H9 (cell line): ENCODE data around the gene ADGRA1. TPM values are rescaled to one million over a fixed set of nuclear protein-coding genes. Genes with fewer than 3 reads are reported as not detected.
A peak's percentile ranks its signal among the peaks of the same experiment; 100 is the strongest.

Experiments
- DNase-seq: peaks from one replicate; pipeline ENCODE4 v3.0.0-alpha.2; 2017
- H2AFZ ChIP-seq: one replicate; pipeline ENCODE4 v1.6.1; 2013; ENCODE audit warnings: mild to moderate bottlenecking, low read length, control low read depth, moderate library complexity
- H2AK5ac ChIP-seq: 2 replicates; pipeline ENCODE4 v1.6.1; 2013; ENCODE audit warnings: low read length, control low read depth, mixed read lengths; ENCODE audit not compliant: insufficient read length
- H2BK120ac ChIP-seq: one replicate; pipeline ENCODE4 v1.6.1; 2013; ENCODE audit warnings: low read depth, mild to moderate bottlenecking, low read length, control low read depth, inconsistent platforms; ENCODE audit not compliant: poor library complexity, severe bottlenecking
- H2BK12ac ChIP-seq: 2 replicates; pipeline ENCODE4 v1.6.1; 2013; ENCODE audit warnings: low read length, control low read depth, mixed read lengths, low read depth; ENCODE audit not compliant: insufficient read length
- H2BK15ac ChIP-seq: 2 replicates; pipeline ENCODE4 v1.6.1; 2013; ENCODE audit warnings: low read depth, low read length, control low read depth
- H2BK20ac ChIP-seq: one replicate; pipeline ENCODE4 v1.6.1; 2013; ENCODE audit warnings: low read depth, mild to moderate bottlenecking, low read length, control low read depth, inconsistent platforms; ENCODE audit not compliant: poor library complexity, severe bottlenecking
- H2BK5ac ChIP-seq: 2 replicates; pipeline ENCODE4 v1.6.1; 2013; ENCODE audit warnings: low read length, control low read depth, mixed read lengths; ENCODE audit not compliant: insufficient read length
- H3K14ac ChIP-seq: 2 replicates; pipeline ENCODE4 v1.6.1; 2013; ENCODE audit warnings: low read length, control low read depth; ENCODE audit not compliant: insufficient read depth
- H3K18ac ChIP-seq: 2 replicates; pipeline ENCODE4 v1.6.1; 2013; ENCODE audit warnings: low read depth, mild to moderate bottlenecking, mixed read lengths, low read length, control low read depth; ENCODE audit not compliant: insufficient read length
- H3K23ac ChIP-seq: 2 replicates; pipeline ENCODE4 v1.6.1; 2013; ENCODE audit warnings: low read length, control low read depth, mixed read lengths, low read depth; ENCODE audit not compliant: insufficient read length
- H3K23me2 ChIP-seq: 2 replicates; pipeline ENCODE4 v1.6.1; 2013; ENCODE audit warnings: low read depth, mild to moderate bottlenecking, mixed read lengths, low read length, control low read depth; ENCODE audit not compliant: insufficient read length, poor library complexity, severe bottlenecking
- H3K27ac ChIP-seq: 2 replicates; pipeline ENCODE4 v1.5.1; 2013; ENCODE audit warnings: low read length, control low read depth, mixed read lengths, low read depth; ENCODE audit not compliant: insufficient read length
- H3K27me3 ChIP-seq: 2 replicates; pipeline ENCODE4 v1.6.1; 2013; ENCODE audit warnings: low read length, control low read depth, inconsistent platforms; ENCODE audit not compliant: insufficient read depth
- H3K4ac ChIP-seq: 2 replicates; pipeline ENCODE4 v1.6.1; 2013; ENCODE audit warnings: low read depth, mild to moderate bottlenecking, control low read depth, inconsistent platforms, low read length, moderate library complexity
- H3K4me1 ChIP-seq: 2 replicates; pipeline ENCODE4 v1.6.1; 2013; ENCODE audit warnings: low read length, control low read depth, inconsistent platforms; ENCODE audit not compliant: insufficient read depth
- H3K4me2 ChIP-seq: 2 replicates; pipeline ENCODE4 v1.6.1; 2013; ENCODE audit warnings: low read length, control low read depth, mixed read lengths; ENCODE audit not compliant: insufficient read length, insufficient read depth
- H3K56ac ChIP-seq: 2 replicates; pipeline ENCODE4 v1.6.1; 2013; ENCODE audit warnings: low read depth, mild to moderate bottlenecking, mixed read lengths, low read length, control low read depth; ENCODE audit not compliant: insufficient read length
- H3K79me1 ChIP-seq: 2 replicates; pipeline ENCODE4 v1.6.1; 2013; ENCODE audit warnings: low read depth, mild to moderate bottlenecking, moderate library complexity, low read length, control low read depth, inconsistent platforms; ENCODE audit not compliant: insufficient read depth, poor library complexity, severe bottlenecking
- H3K79me2 ChIP-seq: 2 replicates; pipeline ENCODE4 v1.6.1; 2013; ENCODE audit warnings: low read length, control low read depth, inconsistent platforms; ENCODE audit not compliant: insufficient read depth
- H3K9ac ChIP-seq: 2 replicates; pipeline ENCODE4 v1.6.1; 2013; ENCODE audit warnings: low read length, control low read depth, mixed read lengths; ENCODE audit not compliant: insufficient read length; ENCODE audit errors: extremely low read depth
- H3K9me3 ChIP-seq: one replicate; pipeline ENCODE4 v1.6.1; 2013; ENCODE audit warnings: low read depth, low read length, inconsistent platforms; ENCODE audit not compliant: control insufficient read depth
- H3T11ph ChIP-seq: one replicate; pipeline ENCODE4 v1.6.1; 2013; ENCODE audit warnings: mild to moderate bottlenecking, low read length, control low read depth, inconsistent platforms
- H4K20me1 ChIP-seq: one replicate; pipeline ENCODE4 v1.6.1; 2013; ENCODE audit not compliant: control insufficient read depth, insufficient read length, insufficient read depth
- H4K5ac ChIP-seq: 2 replicates; pipeline ENCODE4 v1.6.1; 2013; ENCODE audit warnings: low read depth, mild to moderate bottlenecking, mixed read lengths, low read length, control low read depth; ENCODE audit not compliant: insufficient read length
- H4K8ac ChIP-seq: replicated peaks from 2 replicates; pipeline ENCODE4 v1.6.1; 2013; ENCODE audit warnings: low read length, control low read depth, mixed read lengths, low read depth; ENCODE audit not compliant: insufficient read length
- H4K91ac ChIP-seq: 2 replicates; pipeline ENCODE4 v1.6.1; 2013; ENCODE audit warnings: low read depth, mild to moderate bottlenecking, moderate library complexity, mixed read lengths, low read length, control low read depth; ENCODE audit not compliant: insufficient read length
- H3K27ac Mint-ChIP-seq, 3 experiments: 2 replicates in 2 of 3; 3 replicates in 1 of 3; pipeline ENCODE4 v1.8.0; 2020 to 2021; ENCODE audit warnings: mixed read lengths in 3 of 3, mild to moderate bottlenecking in 1 of 3, moderate library complexity in 1 of 3
- H3K27me3 Mint-ChIP-seq: 2 replicates; pipeline ENCODE4 v1.8.0; 2021; ENCODE audit warnings: low read depth, mild to moderate bottlenecking, moderate library complexity, mixed read lengths
- H3K36me3 Mint-ChIP-seq, 3 experiments: 2 replicates in 2 of 3; 3 replicates in 1 of 3; pipeline ENCODE4 v1.8.0; 2020 to 2021; ENCODE audit warnings: low read depth in 3 of 3, mixed read lengths in 3 of 3; ENCODE audit not compliant: insufficient read depth in 1 of 3
- H3K4me1 Mint-ChIP-seq, 2 experiments: 2 replicates each; pipeline ENCODE4 v1.8.0; 2020; ENCODE audit warnings: mixed read lengths in 2 of 2
- H3K4me3 Mint-ChIP-seq, 2 experiments: 2 replicates in 1 of 2; 3 replicates in 1 of 2; pipeline ENCODE4 v1.8.0; 2020 to 2021; ENCODE audit warnings: mild to moderate bottlenecking in 2 of 2, mixed read lengths in 2 of 2, moderate library complexity in 1 of 2
- H3K9me3 Mint-ChIP-seq, 2 experiments: 2 replicates in 1 of 2; 3 replicates in 1 of 2; pipeline ENCODE4 v1.8.0; 2020; ENCODE audit warnings: mild to moderate bottlenecking in 2 of 2, mixed read lengths in 2 of 2, moderate library complexity in 1 of 2
- WGBS: extraction: QIAGEN DNeasy Blood & Tissue Kit; methylation state at CpG from one replicate; pipeline ENCODE4 v1.1.7; 2013; ENCODE audit warnings: missing lambda C conversion rate, low lambda C conversion rate, mixed read lengths; ENCODE audit not compliant: insufficient read length; ENCODE audit errors: extremely low coverage; 5-methylcytosine and 5-hydroxymethylcytosine counted together
- total RNA-seq: library from RNA; stranded (reverse); gene quantifications from 2 replicates; pipeline ENCODE4 v1.2.1, GENCODE V29; 2021
- TF ChIP-seq, protein P1 (sequence below): fragments of 200-600 bp; sonication (generic); conservative IDR thresholded peaks from 3 replicates; pipeline ENCODE4 v1.8.0; 2021; ENCODE audit warnings: antibody characterized with exemption, mild to moderate bottlenecking

The ADGRA1 gene
- total RNA-seq, 1 experiment from 2014 or later: 0.11 TPM

DNA sequence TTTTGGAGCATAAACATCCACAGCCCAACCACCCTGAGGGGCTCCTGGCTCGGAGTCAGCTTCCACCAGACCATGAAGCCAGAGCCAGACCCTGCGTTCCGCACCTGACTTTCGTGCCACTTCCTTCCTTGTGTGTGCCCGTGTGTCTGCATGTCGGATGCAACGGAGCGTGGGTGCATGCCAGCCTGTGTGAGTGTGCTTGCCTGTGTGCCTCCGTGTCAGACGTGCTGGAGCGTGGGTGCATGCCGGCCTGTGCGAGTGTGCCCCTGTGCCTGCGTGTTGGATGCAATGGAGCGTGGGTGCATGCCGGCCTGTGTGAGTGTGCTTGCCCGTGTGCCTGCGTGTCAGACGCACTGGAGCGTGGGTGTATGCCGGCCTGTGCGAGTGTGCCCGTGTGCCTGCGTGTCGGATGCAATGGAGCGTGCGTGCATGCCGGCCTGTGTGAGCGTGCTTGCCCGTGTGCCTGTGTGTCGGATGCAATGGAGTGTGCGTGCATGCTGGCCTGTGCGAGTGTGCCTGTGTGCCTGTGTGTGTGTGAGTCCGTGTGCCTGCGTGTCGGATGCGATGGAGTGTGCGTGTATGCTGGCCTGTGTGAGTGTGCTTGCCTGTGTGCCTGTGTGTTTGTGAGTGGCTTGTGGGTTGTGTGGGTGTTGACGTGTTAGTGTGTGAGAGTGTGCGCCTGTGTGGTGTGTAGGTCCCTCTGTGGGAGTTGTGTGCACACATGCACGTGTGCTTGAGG is 44.2 kb downstream of the ADGRA1 start:
- H2BK20ac ChIP-seq: no peak overlapping the region
- H3K27me3 ChIP-seq: no peaks in the 10 kb centered on the region
- no peak overlapping the region for H2BK12ac ChIP-seq
- H3K9me3 Mint-ChIP-seq: peaks cover 0 to 4% of the 10 kb centered on the region in 2 experiments; a peak in 1 of 5 replicates
- peaks cover 2% of the 10 kb centered on the region for H3K27me3 Mint-ChIP-seq
- H3K23me2 ChIP-seq: no peaks in the 10 kb centered on the region
- no peaks in the 10 kb centered on the region for H3K36me3 Mint-ChIP-seq
- no peak overlapping the region for H4K91ac ChIP-seq
- no peak overlapping the region for H2AFZ ChIP-seq
- no peak overlapping the region for H3K27ac ChIP-seq
- TF ChIP-seq, protein P1, sequence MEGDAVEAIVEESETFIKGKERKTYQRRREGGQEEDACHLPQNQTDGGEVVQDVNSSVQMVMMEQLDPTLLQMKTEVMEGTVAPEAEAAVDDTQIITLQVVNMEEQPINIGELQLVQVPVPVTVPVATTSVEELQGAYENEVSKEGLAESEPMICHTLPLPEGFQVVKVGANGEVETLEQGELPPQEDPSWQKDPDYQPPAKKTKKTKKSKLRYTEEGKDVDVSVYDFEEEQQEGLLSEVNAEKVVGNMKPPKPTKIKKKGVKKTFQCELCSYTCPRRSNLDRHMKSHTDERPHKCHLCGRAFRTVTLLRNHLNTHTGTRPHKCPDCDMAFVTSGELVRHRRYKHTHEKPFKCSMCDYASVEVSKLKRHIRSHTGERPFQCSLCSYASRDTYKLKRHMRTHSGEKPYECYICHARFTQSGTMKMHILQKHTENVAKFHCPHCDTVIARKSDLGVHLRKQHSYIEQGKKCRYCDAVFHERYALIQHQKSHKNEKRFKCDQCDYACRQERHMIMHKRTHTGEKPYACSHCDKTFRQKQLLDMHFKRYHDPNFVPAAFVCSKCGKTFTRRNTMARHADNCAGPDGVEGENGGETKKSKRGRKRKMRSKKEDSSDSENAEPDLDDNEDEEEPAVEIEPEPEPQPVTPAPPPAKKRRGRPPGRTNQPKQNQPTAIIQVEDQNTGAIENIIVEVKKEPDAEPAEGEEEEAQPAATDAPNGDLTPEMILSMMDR: no peak
- no peak overlapping the region for H3K9ac ChIP-seq
- H3K23ac ChIP-seq: no peak overlapping the region
- no peaks in the 10 kb centered on the region for H3K9me3 ChIP-seq
- H3K56ac ChIP-seq: no peak overlapping the region
- H4K20me1 ChIP-seq: no peaks in the 10 kb centered on the region
- H4K8ac ChIP-seq: no peak overlapping the region
- H3K27ac Mint-ChIP-seq: no peak overlapping the region; a peak in 2 of 7 replicates
- H2AK5ac ChIP-seq: no peak overlapping the region
- WGBS: no CpG with 5 or more reads among the region's 41 CpGs
- H2BK120ac ChIP-seq: no peak overlapping the region
- peak; percentile 22 for DNase-seq
- no peak overlapping the region for H3K4me3 Mint-ChIP-seq
- no peak overlapping the region for H2BK5ac ChIP-seq
- no peaks in the 10 kb centered on the region for H3K79me1 ChIP-seq
- no peaks in the 10 kb centered on the region; a peak in 1 of 4 replicates for H3K4me1 Mint-ChIP-seq
- H3K4me1 ChIP-seq: no peaks in the 10 kb centered on the region
- H3K18ac ChIP-seq: no peak overlapping the region
- H2BK15ac ChIP-seq: no peak overlapping the region
- no peak overlapping the region for H4K5ac ChIP-seq
- H3K4ac ChIP-seq: no peak overlapping the region
- no peaks in the 10 kb centered on the region for H3K79me2 ChIP-seq
- H3K14ac ChIP-seq: no peak overlapping the region; the same call in 1 of the 2 replicates
- H3T11ph ChIP-seq: no peak overlapping the region
- H3K4me2 ChIP-seq: no peak overlapping the region
